Vagina (tissue), 2 donors: ENCODE measurements around the gene ATXN1.

Source experiments
- CTCF ChIP-seq, 3 experiments: fragments of 450-650 bp in 2 of 3; fragments of 200-600 bp in 1 of 3; sonication (generic) in 1 of 3; IDR thresholded peaks; one replicate each; pipeline ENCODE4 v1.5.1; 2017 to 2019; ENCODE audit warnings: antibody characterized with exemption in 3 of 3, mild to moderate bottlenecking in 2 of 3, moderate library complexity in 2 of 3
- POLR2A ChIP-seq, 2 donors: fragments of 450-650 bp; IDR thresholded peaks; one replicate each; pipeline ENCODE4 v1.6.1; 2017; ENCODE audit warnings: antibody characterized with exemption in 2 of 2, mild to moderate bottlenecking in 2 of 2, moderate library complexity in 2 of 2

GRCh38 chr6:16372029-16372776 is 389.1 kb downstream of the ATXN1 start:
- TF ChIP-seq CTCF (IDR thresholded peaks at IDR 0.05) (no peak), POLR2A (IDR thresholded peaks at IDR 0.05) (no peak)
